GM06990 (cell line): Measurements from ENCODE around the gene FAM149A.

Source experiments
- DNase-seq: peaks from one replicate; pipeline ENCODE4 v3.0.0-alpha.2; 2011; ENCODE audit not compliant: insufficient read length; ENCODE audit errors: extremely low read depth
- H3K27me3 ChIP-seq: replicated peaks from 2 replicates; pipeline ENCODE4 v1.6.0; 2011; ENCODE audit warnings: low read length; ENCODE audit not compliant: control insufficient read depth, insufficient read depth
- H3K36me3 ChIP-seq: 2 replicates; pipeline ENCODE4 v1.5.1; 2011; ENCODE audit warnings: low read length; ENCODE audit not compliant: control insufficient read depth, insufficient read depth
- H3K4me3 ChIP-seq: replicated peaks from 2 replicates; pipeline ENCODE4 v1.5.1; 2011; ENCODE audit warnings: low read depth, mild to moderate bottlenecking, control low read depth, low read length
- TF ChIP-seq, protein P1 (sequence below): IDR thresholded peaks from 2 replicates; pipeline ENCODE4 v1.5.1; 2011; ENCODE audit warnings: low read length, control low read depth, mild to moderate bottlenecking, inconsistent platforms; ENCODE audit not compliant: insufficient read depth, poor library complexity, severe bottlenecking

Gene FAM149A

DNA sequence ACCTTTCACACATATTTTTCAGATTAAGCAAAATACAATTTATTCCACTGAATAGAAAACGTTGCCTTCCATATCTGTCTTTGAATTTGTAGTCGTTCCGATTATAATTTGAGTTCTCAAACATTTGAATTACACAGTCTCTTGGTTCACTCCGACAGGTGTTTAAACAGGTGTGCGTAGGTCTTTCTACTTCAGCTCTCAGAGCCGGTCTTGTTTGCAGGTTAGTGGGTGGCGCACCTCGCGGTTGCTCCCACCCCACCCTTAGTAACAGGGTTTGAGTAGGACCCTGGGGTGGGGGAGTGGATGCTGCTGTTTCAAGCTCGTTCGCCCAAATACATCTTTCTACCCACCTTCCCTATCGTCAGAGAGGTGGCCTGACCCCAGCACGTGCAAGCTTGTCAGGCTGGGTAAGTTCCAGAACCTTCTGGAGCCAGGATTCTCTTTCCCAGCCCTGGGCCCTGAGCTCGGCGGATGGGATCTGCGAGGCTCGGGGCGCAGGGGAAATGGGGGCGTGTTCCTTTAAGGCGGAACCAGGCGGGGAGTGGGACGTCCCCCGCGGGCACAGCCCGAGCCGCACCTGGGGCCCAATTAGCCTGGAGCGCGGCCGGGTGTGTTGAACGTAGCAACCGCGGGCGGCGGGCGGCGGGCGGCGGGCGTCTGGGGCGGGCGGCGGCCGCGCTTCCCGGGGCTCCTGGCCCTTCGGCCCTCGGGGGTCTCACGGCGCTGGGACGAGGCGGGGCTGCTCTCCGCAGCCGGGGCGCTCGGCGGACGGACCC, at the start of gene FAM149A:
FAM149A (plus strand) TSS at position 591 of the 776 bp plus-strand sequence.
- Histone ChIP-seq H3K4me3 (peak within 1 kb of the TSS; percentile 48), H3K27me3 (peaks cover 3% of the 10 kb centered on the region), H3K36me3 (no peaks in the 10 kb centered on the region)
- DNase-seq = peak; percentile 49
- TF ChIP-seq, protein P1, sequence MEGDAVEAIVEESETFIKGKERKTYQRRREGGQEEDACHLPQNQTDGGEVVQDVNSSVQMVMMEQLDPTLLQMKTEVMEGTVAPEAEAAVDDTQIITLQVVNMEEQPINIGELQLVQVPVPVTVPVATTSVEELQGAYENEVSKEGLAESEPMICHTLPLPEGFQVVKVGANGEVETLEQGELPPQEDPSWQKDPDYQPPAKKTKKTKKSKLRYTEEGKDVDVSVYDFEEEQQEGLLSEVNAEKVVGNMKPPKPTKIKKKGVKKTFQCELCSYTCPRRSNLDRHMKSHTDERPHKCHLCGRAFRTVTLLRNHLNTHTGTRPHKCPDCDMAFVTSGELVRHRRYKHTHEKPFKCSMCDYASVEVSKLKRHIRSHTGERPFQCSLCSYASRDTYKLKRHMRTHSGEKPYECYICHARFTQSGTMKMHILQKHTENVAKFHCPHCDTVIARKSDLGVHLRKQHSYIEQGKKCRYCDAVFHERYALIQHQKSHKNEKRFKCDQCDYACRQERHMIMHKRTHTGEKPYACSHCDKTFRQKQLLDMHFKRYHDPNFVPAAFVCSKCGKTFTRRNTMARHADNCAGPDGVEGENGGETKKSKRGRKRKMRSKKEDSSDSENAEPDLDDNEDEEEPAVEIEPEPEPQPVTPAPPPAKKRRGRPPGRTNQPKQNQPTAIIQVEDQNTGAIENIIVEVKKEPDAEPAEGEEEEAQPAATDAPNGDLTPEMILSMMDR = no peak

DNA sequence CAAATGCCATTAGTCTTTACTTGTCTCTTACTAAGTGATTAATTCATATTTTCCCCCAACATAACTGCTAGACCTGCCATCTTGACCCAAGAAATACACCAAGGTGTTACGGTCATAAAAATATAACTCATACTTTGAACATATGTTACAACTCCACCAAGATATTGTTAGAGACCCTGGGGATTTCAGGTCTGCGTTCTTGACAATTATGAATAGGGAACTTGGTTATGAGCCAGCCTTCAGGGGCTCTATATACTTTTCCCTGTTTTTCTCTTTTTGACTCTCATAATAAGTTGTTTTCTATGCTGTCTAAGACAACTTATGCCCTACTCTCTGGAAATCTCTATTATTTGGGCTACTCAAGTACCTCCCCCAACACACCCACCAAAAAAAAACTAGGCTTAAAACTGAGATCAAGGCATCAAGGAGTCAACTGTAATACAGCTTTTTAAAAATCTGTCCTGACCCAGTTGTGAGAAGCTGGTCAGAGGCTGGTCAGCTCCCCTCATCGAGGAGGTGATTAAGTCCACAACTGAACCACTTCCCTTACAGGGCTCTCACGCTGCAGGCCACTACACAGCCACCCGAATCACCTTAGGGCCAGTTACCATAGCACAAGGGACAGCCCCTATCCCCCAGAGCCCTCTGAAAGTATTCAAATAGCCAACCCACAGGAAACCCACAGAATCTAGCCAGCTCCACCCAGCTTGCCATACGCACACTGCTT, 46.1 kb upstream of the FAM149A start:
- DNase-seq = peak; percentile 45
- H3K4me3 ChIP-seq = no peak overlapping the region
- H3K27me3 ChIP-seq = no peaks in the 10 kb centered on the region
- TF ChIP-seq, protein P1 = no peak
- H3K36me3 ChIP-seq = no peaks in the 10 kb centered on the region

DNA sequence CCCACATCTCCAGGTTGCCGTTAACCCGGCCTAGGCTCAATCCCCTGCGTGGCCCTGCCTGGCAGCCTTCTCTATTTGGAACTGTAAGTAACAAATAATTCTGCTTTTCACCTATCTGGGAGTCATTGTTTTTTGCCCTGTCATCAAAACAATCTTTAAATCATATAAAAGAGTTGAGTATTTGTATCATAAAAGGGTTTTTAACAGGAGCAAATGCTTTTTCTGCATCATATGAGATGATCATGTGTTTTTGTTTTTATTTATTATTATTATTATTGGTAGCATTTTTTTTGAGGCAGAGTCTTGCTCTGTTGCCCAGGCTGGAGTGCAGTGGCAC, 45.6 kb upstream of the FAM149A start:
- H3K4me3 ChIP-seq = no peak overlapping the region
- no peaks in the 10 kb centered on the region for H3K27me3 ChIP-seq
- TF ChIP-seq, protein P1 = no peak
- H3K36me3 ChIP-seq = no peaks in the 10 kb centered on the region
- DNase-seq = no peak

DNA sequence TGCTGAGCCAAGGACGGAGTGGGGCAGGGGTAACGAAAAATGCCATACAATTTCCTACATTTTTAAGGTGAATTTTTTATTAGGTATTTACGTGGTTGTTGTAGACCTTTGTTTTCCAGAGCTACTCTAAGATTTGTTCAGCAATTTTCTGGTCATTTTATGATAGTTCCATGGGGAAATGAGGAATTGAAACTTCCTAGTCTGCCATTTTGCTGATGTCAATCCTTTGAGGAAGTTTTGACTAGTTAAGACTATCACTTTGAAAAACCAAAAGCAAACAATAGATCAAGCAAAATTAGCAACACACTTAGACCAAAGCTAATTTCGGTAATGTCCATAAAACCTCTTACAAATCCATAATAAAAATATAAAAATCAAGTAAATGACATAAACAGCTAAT, 42.6 kb upstream of the FAM149A start:
- DNase-seq = no peak
- TF ChIP-seq, protein P1 = no peak
- Histone ChIP-seq H3K27me3 (no peaks in the 10 kb centered on the region), H3K36me3 (no peaks in the 10 kb centered on the region), H3K4me3 (no peak overlapping the region)

DNA sequence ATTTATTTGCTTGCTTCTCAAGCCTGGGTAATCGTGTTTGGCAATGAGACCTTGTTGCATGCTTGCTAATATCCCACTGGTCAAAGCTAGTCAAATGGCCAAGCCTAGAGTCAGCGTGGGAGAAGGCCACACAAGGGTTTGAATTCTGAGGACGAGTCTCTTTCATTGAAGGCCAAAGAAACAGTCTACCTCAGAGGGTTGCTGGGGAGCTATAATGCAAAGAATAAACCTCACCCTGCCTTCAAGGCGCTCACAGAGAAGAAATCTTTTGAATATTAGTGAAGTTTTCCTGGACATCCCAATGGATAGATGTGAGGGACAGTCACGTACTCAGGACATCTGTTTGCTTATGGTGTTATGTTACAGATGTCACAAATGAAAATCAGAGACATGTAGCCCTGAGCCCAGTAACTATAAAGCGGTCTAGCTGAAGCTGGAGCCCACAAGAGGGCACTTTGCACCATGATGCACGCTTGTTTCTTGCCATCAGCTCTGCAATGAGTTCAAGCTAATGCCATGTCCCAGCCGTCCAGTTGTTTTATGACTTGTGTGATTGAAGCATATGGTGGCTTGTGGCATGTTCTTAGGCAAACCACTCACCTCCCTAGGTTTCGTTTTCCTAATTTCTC, 36.6 kb upstream of the FAM149A start:
- peak; percentile 5 for DNase-seq
- TF ChIP-seq, protein P1 = peak; percentile 66
- Histone ChIP-seq H3K36me3 (no peaks in the 10 kb centered on the region), H3K4me3 (no peak overlapping the region), H3K27me3 (no peaks in the 10 kb centered on the region)
